HG02943 (cell line): ENCODE results near the gene PBX3.

Source experiments
- ATAC-seq: cut with Tn5 transposase; IDR thresholded peaks from one replicate; pipeline ENCODE4 v1.9.1; 2021; ENCODE audit warnings: mild to moderate bottlenecking, low read depth, moderate library complexity; ENCODE audit not compliant: unreplicated experiment

The PBX3 gene

DNA sequence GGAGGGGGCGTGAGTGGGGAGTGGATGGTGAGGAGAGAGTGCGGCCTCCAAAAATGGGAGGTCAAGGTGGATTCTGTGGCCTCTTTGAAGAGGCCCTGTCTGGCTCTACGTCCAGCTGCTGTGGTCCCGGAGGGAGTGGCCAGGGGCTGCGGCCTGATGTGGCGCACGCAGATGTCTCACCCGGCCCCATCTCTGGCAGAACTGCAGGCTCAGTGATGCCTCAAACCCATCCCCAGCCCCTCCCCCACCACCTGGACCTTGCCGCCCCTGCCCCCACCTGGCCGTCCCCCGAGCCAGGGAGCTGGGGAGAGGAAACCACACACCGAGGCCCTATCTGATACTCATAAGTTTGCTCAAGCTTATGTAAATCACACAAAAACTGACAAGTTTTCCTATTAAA lies 267.6 kb downstream of the PBX3 start:
- ATAC-seq, result no peak

DNA sequence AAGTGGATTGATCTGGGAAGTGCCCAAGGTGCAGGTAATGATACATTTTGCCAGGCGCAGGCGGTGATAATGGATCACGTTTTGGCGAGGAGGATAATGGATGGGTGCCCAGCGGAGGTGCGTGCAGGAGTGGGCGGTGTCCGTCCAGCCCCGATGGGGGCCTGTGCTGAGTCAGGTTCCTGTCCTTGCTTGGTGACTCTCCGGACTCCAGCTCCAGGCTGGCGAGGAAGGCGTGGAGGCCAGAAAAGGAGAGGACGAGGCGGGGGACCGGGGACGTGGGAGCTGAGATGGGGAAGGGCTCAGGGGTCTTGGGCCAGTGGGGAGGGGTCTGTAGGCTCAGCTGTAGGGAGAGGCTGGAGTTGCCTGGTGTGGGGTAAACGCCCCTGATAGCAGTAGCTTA lies 268.3 kb downstream of the PBX3 start:
- ATAC-seq, result no peak

DNA sequence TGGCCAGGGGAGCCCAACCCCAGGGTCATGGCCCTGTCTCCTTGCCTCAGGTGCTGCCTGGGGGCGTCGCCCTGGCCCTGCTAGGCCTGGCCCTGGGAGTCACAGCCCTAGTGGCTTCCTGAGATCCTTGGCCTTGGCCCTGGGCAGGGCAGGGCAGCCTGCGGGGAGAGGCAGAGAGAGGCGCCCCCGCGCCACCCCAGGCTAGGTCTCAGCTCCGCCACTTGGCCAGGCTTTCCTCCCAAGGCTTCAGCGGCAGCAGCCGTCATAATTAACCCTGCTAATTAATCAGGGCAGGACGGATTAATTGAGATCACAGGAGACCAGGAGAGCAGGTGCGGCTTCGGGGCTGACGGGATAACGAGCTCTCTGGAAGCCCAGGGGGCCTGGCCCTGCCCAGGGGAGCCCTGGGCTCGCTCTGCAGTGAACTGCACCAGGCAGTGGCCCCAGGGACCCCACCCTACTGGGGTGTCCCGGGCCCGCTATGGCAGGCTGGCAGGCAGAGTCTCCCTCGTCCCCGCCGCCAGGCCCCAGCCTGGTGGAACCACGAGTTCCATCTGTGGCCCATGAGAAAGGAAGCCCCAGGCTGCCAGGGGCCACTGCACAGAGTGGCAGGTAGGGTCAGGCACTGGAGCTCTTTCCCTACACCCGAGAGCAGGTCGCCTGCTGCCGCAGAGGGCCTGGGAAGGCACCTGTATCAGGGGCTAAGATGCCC lies 269.6 kb downstream of the PBX3 start:
- ATAC-seq, result no peak
